MM.1S (cell line): ENCODE results near the gene LCE1A.

ENCODE experiments used
- CTCF ChIP-seq: fragments of 300-600 bp; sonication (generic); IDR thresholded peaks from 2 replicates; pipeline ENCODE4 v1.5.1; 2016; ENCODE audit warnings: antibody characterized with exemption, low read length, mixed read lengths
- EZH2 ChIP-seq: fragments of 300-600 bp; sonication (generic); optimal IDR thresholded peaks from 2 replicates; pipeline ENCODE3; 2017; ENCODE audit warnings: low read depth, mild to moderate bottlenecking, antibody characterized with exemption, low read length, mixed read lengths

GRCh38 chr1:152796421-152796820 lies 30.9 kb upstream of the LCE1A start, which contains the start of gene LCE1D:
- TF ChIP-seq CTCF (no peak), EZH2 (no peak)
